Gastrocnemius medialis (tissue), 4 donors: ENCODE measurements around the gene PARN. TPM values are rescaled to one million over a fixed set of nuclear protein-coding genes. Genes with fewer than 3 reads are reported as not detected.

Experiments used
- ATAC-seq, 2 donors: fragments of 150-250 bp; one replicate each; pipeline ENCODE4 v1.9.1; 2016
- DNase-seq, 2 donors: peaks; one replicate each; pipeline ENCODE4 v3.0.0-alpha.2; 2019
- H3K27ac ChIP-seq, 4 donors: fragments of 200-600 bp; sonication (generic); 1 replicate in 1 of 4; 2 replicates in 3 of 4; pipeline ENCODE4 v1.5.1; 2016 to 2018; ENCODE audit warnings: mild to moderate bottlenecking in 2 of 4, moderate library complexity in 1 of 4
- H3K27me3 ChIP-seq, 3 donors: fragments of 200-600 bp; sonication (generic) in 2 of 3; 1 replicate in 1 of 3; 2 replicates in 2 of 3; pipeline versions ENCODE4 v1.5.1 to v1.6.0; 2016 to 2019; ENCODE audit warnings: mild to moderate bottlenecking in 1 of 3, moderate library complexity in 1 of 3
- H3K36me3 ChIP-seq, 2 donors: fragments of 200-600 bp; sonication (generic) in 1 of 2; one replicate each; pipeline ENCODE4 v1.5.1; 2017 to 2018
- H3K4me1 ChIP-seq, 2 donors: fragments of 200-600 bp; sonication (generic) in 1 of 2; one replicate each; pipeline ENCODE4 v1.5.1; 2016 to 2017; ENCODE audit warnings: mild to moderate bottlenecking in 2 of 2
- H3K4me3 ChIP-seq, 4 donors: fragments of 200-600 bp; sonication (generic) in 3 of 4; 1 replicate in 1 of 4; 2 replicates in 3 of 4; pipeline ENCODE4 v1.5.1; 2016 to 2019; ENCODE audit warnings: mild to moderate bottlenecking in 2 of 4
- H3K9me3 ChIP-seq, 3 donors: fragments of 200-600 bp; sonication (generic) in 2 of 3; 1 replicate in 1 of 3; 2 replicates in 2 of 3; pipeline ENCODE4 v1.5.1; 2016 to 2019
- POLR2A ChIP-seq, 2 donors: fragments of 450-650 bp; IDR thresholded peaks; one replicate each; pipeline ENCODE4 v1.6.1; 2017; ENCODE audit warnings: antibody characterized with exemption in 2 of 2, mild to moderate bottlenecking in 2 of 2, moderate library complexity in 2 of 2
- in situ Hi-C, 4 donors: fragments of 200-750 bp; cut with MboI; loops; one replicate each; pipeline versions ENCODE4 v1.15.0 to v1.8.0; 2017; ENCODE audit warnings: low sequenced_read_pairs in 4 of 4
- intact Hi-C: fragments of 100-400 bp; cut with DNase I; formaldehyde crosslinking; loops from one replicate; pipeline ENCODE4 v1.15.1; 2023; ENCODE audit warnings: low total_unique reads
- total RNA-seq, 4 donors: library from RNA; depleted of rRNA; stranded (reverse); fragments of >200 nt; gene quantifications; one replicate each; pipeline versions ENCODE4 v1.1.0 to v1.2.3, GENCODE V29; 2016
- TF ChIP-seq, protein P1 (sequence below), 5 experiments: fragments of 450-650 bp in 3 of 5; fragments of 200-600 bp in 2 of 5; sonication (generic) in 2 of 5; IDR thresholded peaks in 4 of 5; conservative IDR thresholded peaks in 1 of 5; 1 replicate in 4 of 5; 2 replicates in 1 of 5; pipeline ENCODE4 v1.5.1; 2016 to 2019; ENCODE audit warnings: antibody characterized with exemption in 5 of 5, mild to moderate bottlenecking in 3 of 5, moderate library complexity in 3 of 5

Gene PARN
- total RNA-seq, 4 donors from 2014 or later: 18.8 to 44.9 (median 31.2) TPM

DNA sequence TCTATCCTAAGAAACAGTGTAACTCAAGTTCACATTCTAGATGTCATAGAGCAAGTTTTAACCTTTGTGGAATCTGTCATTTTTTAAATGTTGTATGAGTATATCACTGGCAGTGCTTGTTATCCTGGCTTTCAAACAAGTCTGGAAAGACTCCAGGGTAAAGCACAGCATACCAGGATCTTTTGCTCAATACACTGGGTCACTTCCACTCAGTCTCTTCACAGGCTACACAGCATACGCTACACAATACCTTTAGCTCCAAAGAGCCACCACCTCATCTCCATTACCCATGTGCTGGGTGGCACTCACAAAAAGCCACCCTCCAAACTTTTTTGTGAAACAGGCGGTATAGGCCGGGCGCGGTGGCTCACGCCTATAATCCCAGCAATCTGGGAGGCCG, 69.5 kb downstream of the PARN start:
- TF ChIP-seq, protein P1, sequence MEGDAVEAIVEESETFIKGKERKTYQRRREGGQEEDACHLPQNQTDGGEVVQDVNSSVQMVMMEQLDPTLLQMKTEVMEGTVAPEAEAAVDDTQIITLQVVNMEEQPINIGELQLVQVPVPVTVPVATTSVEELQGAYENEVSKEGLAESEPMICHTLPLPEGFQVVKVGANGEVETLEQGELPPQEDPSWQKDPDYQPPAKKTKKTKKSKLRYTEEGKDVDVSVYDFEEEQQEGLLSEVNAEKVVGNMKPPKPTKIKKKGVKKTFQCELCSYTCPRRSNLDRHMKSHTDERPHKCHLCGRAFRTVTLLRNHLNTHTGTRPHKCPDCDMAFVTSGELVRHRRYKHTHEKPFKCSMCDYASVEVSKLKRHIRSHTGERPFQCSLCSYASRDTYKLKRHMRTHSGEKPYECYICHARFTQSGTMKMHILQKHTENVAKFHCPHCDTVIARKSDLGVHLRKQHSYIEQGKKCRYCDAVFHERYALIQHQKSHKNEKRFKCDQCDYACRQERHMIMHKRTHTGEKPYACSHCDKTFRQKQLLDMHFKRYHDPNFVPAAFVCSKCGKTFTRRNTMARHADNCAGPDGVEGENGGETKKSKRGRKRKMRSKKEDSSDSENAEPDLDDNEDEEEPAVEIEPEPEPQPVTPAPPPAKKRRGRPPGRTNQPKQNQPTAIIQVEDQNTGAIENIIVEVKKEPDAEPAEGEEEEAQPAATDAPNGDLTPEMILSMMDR (IDR thresholded peaks at IDR 0.05 in 4 of 5, conservative IDR thresholded peaks at IDR 0.05 in 1 of 5): no peak
- TF ChIP-seq POLR2A (IDR thresholded peaks at IDR 0.05): no peak
- H3K4me3 ChIP-seq: no peak overlapping the region
- ATAC-seq: peak in 1 of 2 donors; percentile 37
- DNase-seq: no peak
- in situ Hi-C loops (no loop called here), intact Hi-C loops (no loop called here)
- peaks cover 10 to 19% of the 10 kb centered on the region in 2 donors for H3K4me1 ChIP-seq
- no peaks in the 10 kb centered on the region for H3K36me3 ChIP-seq
- no peaks in the 10 kb centered on the region for H3K27me3 ChIP-seq
- H3K27ac ChIP-seq: peak overlapping the region in 1 of 4 donors; percentile 69
- H3K9me3 ChIP-seq: no peaks in the 10 kb centered on the region

DNA sequence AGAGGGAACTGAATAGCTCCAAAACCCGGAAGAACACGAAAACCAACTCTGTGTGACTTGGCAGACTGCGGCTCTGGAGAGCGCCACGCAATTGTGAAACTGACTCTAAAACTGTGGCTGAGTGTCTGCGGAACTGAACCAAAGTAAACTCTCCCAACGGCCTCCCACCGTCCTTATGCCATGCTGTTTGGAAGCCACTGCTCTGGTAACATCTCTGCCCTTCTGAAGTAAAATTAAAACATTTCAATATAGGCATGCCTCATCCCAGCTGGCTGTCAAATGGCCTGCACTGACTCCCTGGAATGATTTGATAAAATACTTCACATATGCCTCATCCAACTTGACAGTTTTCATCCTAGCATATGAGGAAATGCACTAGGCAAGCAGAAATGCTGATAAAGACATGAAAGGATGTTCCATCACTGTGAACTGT, 70.2 kb downstream of the PARN start:
- DNase-seq (peak in 1 of 2 donors; percentile 53), ATAC-seq (peak in 1 of 2 donors; percentile 82)
- peaks cover 4 to 12% of the 10 kb centered on the region in 2 donors for H3K4me1 ChIP-seq
- peak overlapping the region in 2 of 4 donors; percentile 28 to 69 for H3K27ac ChIP-seq
- no peak for TF ChIP-seq POLR2A (IDR thresholded peaks at IDR 0.05)
- TF ChIP-seq, protein P1 (IDR thresholded peaks at IDR 0.05 in 4 of 5, conservative IDR thresholded peaks at IDR 0.05 in 1 of 5): no peak
- H3K4me3 ChIP-seq: no peak overlapping the region
- H3K9me3 ChIP-seq: no peaks in the 10 kb centered on the region
- intact Hi-C loops (no loop called here), in situ Hi-C loops (no loop called here)
- H3K36me3 ChIP-seq: no peaks in the 10 kb centered on the region
- no peaks in the 10 kb centered on the region for H3K27me3 ChIP-seq

DNA sequence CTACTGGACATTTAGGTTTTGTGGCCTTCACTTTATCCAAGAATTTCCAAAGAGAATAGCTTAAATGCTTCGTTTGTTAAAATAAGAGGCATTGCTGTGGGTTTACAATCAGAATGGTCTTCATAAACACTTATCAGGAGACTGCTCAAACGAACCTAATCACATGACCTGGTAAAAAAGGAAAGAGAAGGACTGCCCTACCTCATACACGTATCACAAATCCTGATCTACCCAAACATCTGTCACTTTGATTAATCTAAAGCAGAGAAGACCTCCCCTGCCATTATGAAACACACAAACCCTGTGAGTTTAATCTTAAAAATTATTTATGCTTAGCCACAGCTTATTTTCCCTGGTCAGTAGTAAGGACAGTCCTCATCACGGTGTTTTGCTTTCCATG, 76.6 kb downstream of the PARN start:
- Histone ChIP-seq H3K36me3 (peaks cover 0 to 18% of the 10 kb centered on the region in 2 donors), H3K9me3 (no peaks in the 10 kb centered on the region), H3K27ac (peak overlapping the region in 1 of 4 donors; percentile 18), H3K4me3 (no peak overlapping the region), H3K27me3 (no peaks in the 10 kb centered on the region), H3K4me1 (peaks cover 21 to 28% of the 10 kb centered on the region in 2 donors)
- in situ Hi-C loops: no loop called here
- TF ChIP-seq, protein P1 (IDR thresholded peaks at IDR 0.05 in 4 of 5, conservative IDR thresholded peaks at IDR 0.05 in 1 of 5): no peak
- no peak for TF ChIP-seq POLR2A (IDR thresholded peaks at IDR 0.05)
- intact Hi-C loops: no loop called here
- ATAC-seq (no peak), DNase-seq (no peak)

GRCh38 chr16:14549789-14550153, 80.3 kb downstream of the PARN start:
- ATAC-seq: peak; percentile 59 to 65
- H3K36me3 ChIP-seq: peaks cover 0 to 19% of the 10 kb centered on the region in 2 donors

More at GRCh38 chr16:14549789-14550153, 80.3 kb downstream of the PARN start:
- no peak for DNase-seq
- H3K27ac ChIP-seq: peak overlapping the region; percentile 6 to 55 (median 41)
- peaks cover 21 to 28% of the 10 kb centered on the region in 2 donors for H3K4me1 ChIP-seq
- no peaks in the 10 kb centered on the region for H3K9me3 ChIP-seq
- no peak for TF ChIP-seq POLR2A (IDR thresholded peaks at IDR 0.05)
- TF ChIP-seq, protein P1 (IDR thresholded peaks at IDR 0.05 in 4 of 5, conservative IDR thresholded peaks at IDR 0.05 in 1 of 5): no peak
- H3K4me3 ChIP-seq: no peak overlapping the region
- in situ Hi-C loops: loop anchor here in 3 of 4 donors (25.0 kb wide), 1 partner anchor 612 kb away; no protein-coding TSS in a partner anchor
- H3K27me3 ChIP-seq: no peaks in the 10 kb centered on the region
- intact Hi-C loops: no loop called here
